Measurements from ENCODE around the gene C9orf40.

DNA sequence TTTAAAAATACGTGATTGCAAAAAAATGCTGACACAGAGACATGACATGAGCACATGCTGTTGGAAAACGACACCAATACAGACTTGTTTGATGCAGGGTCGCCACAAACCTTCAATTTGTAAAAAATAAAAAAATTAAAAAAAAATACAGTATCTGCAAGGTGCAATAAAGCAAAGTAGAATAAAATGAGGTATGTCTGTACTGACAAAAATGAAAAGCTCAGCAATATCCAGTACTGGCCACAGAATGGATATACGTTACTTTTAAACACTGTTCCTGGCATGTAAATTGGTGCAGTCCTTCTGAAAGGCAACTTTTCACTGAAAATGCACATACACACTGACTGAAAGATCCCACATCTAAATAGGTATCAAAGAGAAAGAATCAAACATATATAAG lies 27.1 kb upstream of the C9orf40 start:
- TF ChIP-seq, protein P1, sequence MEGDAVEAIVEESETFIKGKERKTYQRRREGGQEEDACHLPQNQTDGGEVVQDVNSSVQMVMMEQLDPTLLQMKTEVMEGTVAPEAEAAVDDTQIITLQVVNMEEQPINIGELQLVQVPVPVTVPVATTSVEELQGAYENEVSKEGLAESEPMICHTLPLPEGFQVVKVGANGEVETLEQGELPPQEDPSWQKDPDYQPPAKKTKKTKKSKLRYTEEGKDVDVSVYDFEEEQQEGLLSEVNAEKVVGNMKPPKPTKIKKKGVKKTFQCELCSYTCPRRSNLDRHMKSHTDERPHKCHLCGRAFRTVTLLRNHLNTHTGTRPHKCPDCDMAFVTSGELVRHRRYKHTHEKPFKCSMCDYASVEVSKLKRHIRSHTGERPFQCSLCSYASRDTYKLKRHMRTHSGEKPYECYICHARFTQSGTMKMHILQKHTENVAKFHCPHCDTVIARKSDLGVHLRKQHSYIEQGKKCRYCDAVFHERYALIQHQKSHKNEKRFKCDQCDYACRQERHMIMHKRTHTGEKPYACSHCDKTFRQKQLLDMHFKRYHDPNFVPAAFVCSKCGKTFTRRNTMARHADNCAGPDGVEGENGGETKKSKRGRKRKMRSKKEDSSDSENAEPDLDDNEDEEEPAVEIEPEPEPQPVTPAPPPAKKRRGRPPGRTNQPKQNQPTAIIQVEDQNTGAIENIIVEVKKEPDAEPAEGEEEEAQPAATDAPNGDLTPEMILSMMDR (IDR thresholded peaks at IDR 0.05): no peak
- TF ChIP-seq POLR2A (IDR thresholded peaks at IDR 0.05): no peak

All from esophagus squamous epithelium (tissue), 4 donors.